ENCODE measurements around the gene ARHGEF5. TPM values are rescaled to one million over a fixed set of nuclear protein-coding genes. Genes with fewer than 3 reads are reported as not detected.

ARHGEF5 gene
- total RNA-seq, 4 donors from 2014 or later: 73.7 to 141 (median 81.4) TPM

- no peak for TF ChIP-seq POLR2A (IDR thresholded peaks at IDR 0.05)
- no peak for TF ChIP-seq CTCF (IDR thresholded peaks at IDR 0.05)
- 88 to 93% methylated on average over 4 of the region's 4 CpGs for WGBS, 2 donors
- no peak for DNase-seq (ENCODE audit: low spot score in 2 of 2)
- intact Hi-C loops (cut with DNase I; ENCODE audit: low total_unique reads): no loop called here
- no peak overlapping the region for H3K4me3 ChIP-seq (ENCODE audit: low read depth, poor library complexity, severe bottlenecking)
Observed at GRCh38 chr7:144397086-144397485, 41.9 kb downstream of the ARHGEF5 start.

GRCh38 chr7:144398291-144398690, 43.1 kb downstream of the ARHGEF5 start:
- H3K4me3 ChIP-seq (ENCODE audit: low read depth, poor library complexity, severe bottlenecking): no peak overlapping the region
- TF ChIP-seq CTCF (IDR thresholded peaks at IDR 0.05): no peak
- TF ChIP-seq POLR2A (IDR thresholded peaks at IDR 0.05): no peak
- DNase-seq (ENCODE audit: low spot score in 2 of 2): no peak
- intact Hi-C loops (cut with DNase I; ENCODE audit: low total_unique reads): no loop called here
- WGBS, 2 donors: 82 to 86% methylated on average over 9 of the region's 9 CpGs

- intact Hi-C loops (cut with DNase I; ENCODE audit: low total_unique reads): no loop called here
- no peak for TF ChIP-seq CTCF (IDR thresholded peaks at IDR 0.05)
- no peak for TF ChIP-seq POLR2A (IDR thresholded peaks at IDR 0.05)
- 83 to 88% methylated on average over 6 of the region's 6 CpGs for WGBS, 2 donors
- H3K4me3 ChIP-seq (ENCODE audit: low read depth, poor library complexity, severe bottlenecking): no peak overlapping the region
- no peak for DNase-seq (ENCODE audit: low spot score in 2 of 2)
Observed at GRCh38 chr7:144398911-144399310, 43.7 kb downstream of the ARHGEF5 start.

GRCh38 chr7:144399946-144400345, 44.7 kb downstream of the ARHGEF5 start:
- intact Hi-C loops (cut with DNase I; ENCODE audit: low total_unique reads): no loop called here
- DNase-seq (ENCODE audit: low spot score in 2 of 2): no peak
- no peak overlapping the region for H3K4me3 ChIP-seq (ENCODE audit: low read depth, poor library complexity, severe bottlenecking)
- 88 to 92% methylated on average over 11 of the region's 11 CpGs for WGBS, 2 donors
- TF ChIP-seq CTCF (IDR thresholded peaks at IDR 0.05) (no peak), POLR2A (IDR thresholded peaks at IDR 0.05) (no peak)

- no peak for DNase-seq (ENCODE audit: low spot score in 2 of 2)
- no peak overlapping the region for H3K4me3 ChIP-seq (ENCODE audit: low read depth, poor library complexity, severe bottlenecking)
- TF ChIP-seq CTCF (IDR thresholded peaks at IDR 0.05) (no peak), POLR2A (IDR thresholded peaks at IDR 0.05) (no peak)
- intact Hi-C loops (cut with DNase I; ENCODE audit: low total_unique reads): no loop called here
- 66 to 75% methylated on average over 5 of the region's 5 CpGs for WGBS, 2 donors
Observed at GRCh38 chr7:144401490-144401889, 46.3 kb downstream of the ARHGEF5 start.

GRCh38 chr7:144403102-144403501, 47.9 kb downstream of the ARHGEF5 start:
- no peak overlapping the region for H3K4me3 ChIP-seq (ENCODE audit: low read depth, poor library complexity, severe bottlenecking)
- 93 to 97% methylated on average over 11 of the region's 11 CpGs for WGBS, 2 donors
- no peak for DNase-seq (ENCODE audit: low spot score in 2 of 2)
- intact Hi-C loops (cut with DNase I; ENCODE audit: low total_unique reads): no loop called here
- no peak for TF ChIP-seq CTCF (IDR thresholded peaks at IDR 0.05)
- no peak for TF ChIP-seq POLR2A (IDR thresholded peaks at IDR 0.05)
